GM19438 (cell line): ENCODE results near the gene KLHL40.

Source experiments
- ATAC-seq: cut with Tn5 transposase; IDR thresholded peaks from one replicate; pipeline ENCODE4 v1.9.1; 2021; ENCODE audit warnings: low read depth; ENCODE audit not compliant: unreplicated experiment

The KLHL40 gene

GRCh38 chr3:42656680-42657610, 28.4 kb upstream of the KLHL40 start:
- no peak for ATAC-seq

- ATAC-seq, result no peak
Measured at GRCh38 chr3:42657675-42658074, 27.7 kb upstream of the KLHL40 start.

GRCh38 chr3:42658091-42658770, 27.1 kb upstream of the KLHL40 start:
- ATAC-seq, result no peak

- ATAC-seq, result no peak
Measured at GRCh38 chr3:42658771-42659390, 26.5 kb upstream of the KLHL40 start.

GRCh38 chr3:42659451-42660130, 25.7 kb upstream of the KLHL40 start:
- ATAC-seq, result no peak

GRCh38 chr3:42660131-42660715, 25.1 kb upstream of the KLHL40 start:
- ATAC-seq, result no peak

- ATAC-seq, result no peak
Measured at GRCh38 chr3:42660898-42661297, 24.4 kb upstream of the KLHL40 start.

GRCh38 chr3:42661593-42662022, 23.7 kb upstream of the KLHL40 start:
- no peak for ATAC-seq

GRCh38 chr3:42662037-42662812, 23.1 kb upstream of the KLHL40 start:
- ATAC-seq, result no peak

GRCh38 chr3:42662813-42663535, 22.4 kb upstream of the KLHL40 start:
- ATAC-seq, result no peak

- ATAC-seq, result no peak
Measured at GRCh38 chr3:42663581-42664437, 21.5 kb upstream of the KLHL40 start.

GRCh38 chr3:42664438-42664803, 20.9 kb upstream of the KLHL40 start:
- no peak for ATAC-seq

- no peak for ATAC-seq
Measured at GRCh38 chr3:42665050-42665878, 20.1 kb upstream of the KLHL40 start.

- no peak for ATAC-seq
Measured at GRCh38 chr3:42666022-42666421, 19.3 kb upstream of the KLHL40 start.

- ATAC-seq, result no peak
Measured at GRCh38 chr3:42666577-42666998, 18.7 kb upstream of the KLHL40 start.

GRCh38 chr3:42667096-42667522, 18.2 kb upstream of the KLHL40 start:
- no peak for ATAC-seq
